A549 (cell line): Measurements from ENCODE around the gene GSK3A. TPM values are rescaled to one million over a fixed set of nuclear protein-coding genes. Genes with fewer than 3 reads are reported as not detected.

Experiments
- ATAC-seq, 2 experiments: fragments of 200-7000 bp in 1 of 2; fragments of >200 bp in 1 of 2; cut with Nextera tagmentation in 1 of 2; cut with Tn5 transposase in 1 of 2; 3 replicates each; pipeline versions ENCODE4 v1.8.0 to v1.9.1; 2018 to 2020; ENCODE audit warnings: mild to moderate bottlenecking in 1 of 2, moderate library complexity in 1 of 2
- CTCF ChIA-PET: fragments of 300-600 bp; sonication (Branson Sonifier 250); formaldehyde crosslinking; extraction: SDS; loops from one replicate; lab custom pipeline; 2021; ENCODE audit warnings: antibody characterized with exemption, inconsistent platforms; lab: Yijun Ruan, JAX
- POLR2A ChIA-PET: fragments of 350-600 bp; formaldehyde crosslinking; extraction: SDS; loops from one replicate; lab custom pipeline; 2021; ENCODE audit warnings: antibody characterized with exemption, inconsistent platforms; lab: Yijun Ruan, JAX
- DNase-seq, 2 experiments: peaks; one replicate each; pipeline versions ENCODE4 v3.0.0 to v3.0.0-alpha.2; 2011 to 2016; ENCODE audit warnings: low read depth in 1 of 2, low spot score in 1 of 2
- FAIRE-seq: peaks from 2 replicates; lab custom pipeline; 2011; peaks lifted over from hg19 to GRCh38; lab: Jason Lieb, UNC
- H3K27ac ChIP-seq, 2 experiments: fragments of >200 bp; sonication (Bioruptor Twin); formaldehyde crosslinking; 3 replicates each; pipeline ENCODE4 v1.5.1; 2016 to 2017
- H3K4me1 ChIP-seq: fragments of >200 bp; sonication (Bioruptor Twin); formaldehyde crosslinking; 3 replicates; pipeline ENCODE4 v1.6.1; 2016
- H3K4me2 ChIP-seq: fragments of >200 bp; sonication (Bioruptor Twin); formaldehyde crosslinking; 3 replicates; pipeline ENCODE4 v1.6.1; 2016
- H3K4me3 ChIP-seq: fragments of >200 bp; sonication (Bioruptor Twin); formaldehyde crosslinking; 3 replicates; pipeline ENCODE4 v1.5.1; 2016
- H3K9me3 ChIP-seq: fragments of >200 bp; sonication (Bioruptor Twin); formaldehyde crosslinking; 3 replicates; pipeline ENCODE4 v1.6.1; 2016
- ATOH8 ChIP-seq: fragments of 250-450 bp; sonication (Bioruptor Pico); IDR thresholded peaks from 2 replicates; pipeline ENCODE4 v1.5.0; 2020; ENCODE audit warnings: low read depth, mild to moderate bottlenecking, moderate library complexity
- BHLHE40 ChIP-seq: IDR thresholded peaks from 2 replicates; pipeline ENCODE4 v1.6.1; 2012; ENCODE audit warnings: low read depth, low read length, inconsistent platforms
- CBX2 ChIP-seq: fragments of 200-600 bp; sonication (generic); IDR thresholded peaks from 2 replicates; pipeline ENCODE4 v1.6.1; 2016; ENCODE audit warnings: low read depth, mild to moderate bottlenecking, borderline replicate concordance
- CBX8 ChIP-seq: fragments of 200-600 bp; sonication (generic); IDR thresholded peaks from 2 replicates; pipeline ENCODE4 v1.6.1; 2016
- E2F6 ChIP-seq: IDR thresholded peaks from 2 replicates; pipeline ENCODE4 v1.6.1; 2012; ENCODE audit warnings: low read depth, borderline replicate concordance
- EHF ChIP-seq: fragments of 250-450 bp; sonication (Bioruptor Pico); IDR thresholded peaks from 2 replicates; pipeline ENCODE4 v1.5.0; 2020; ENCODE audit warnings: mild to moderate bottlenecking
- ELK1 ChIP-seq: fragments of 150-350 bp; IDR thresholded peaks from 2 replicates; pipeline ENCODE4 v1.6.1; 2014; ENCODE audit warnings: low read depth, mild to moderate bottlenecking, low read length
- EP300 ChIP-seq, 2 experiments: fragments of >200 bp; sonication (Bioruptor Twin); formaldehyde crosslinking; IDR thresholded peaks; 2 replicates in 1 of 2; 3 replicates in 1 of 2; pipeline ENCODE4 v1.6.1; 2016 to 2017
- ESRRA ChIP-seq: fragments of 150-350 bp; IDR thresholded peaks from 2 replicates; pipeline ENCODE4 v1.6.1; 2014; ENCODE audit warnings: mild to moderate bottlenecking, low read length, borderline replicate concordance
- FOSB ChIP-seq: fragments of 250-450 bp; sonication (Bioruptor Pico); IDR thresholded peaks from 2 replicates; pipeline ENCODE4 v1.5.0; 2020; ENCODE audit warnings: mild to moderate bottlenecking, moderate library complexity
- FOSL2 ChIP-seq, 2 experiments: fragments of 450-650 bp in 1 of 2; fragments of >200 bp in 1 of 2; sonication (Bioruptor Twin) in 1 of 2; formaldehyde crosslinking; IDR thresholded peaks; 2 replicates each; pipeline versions ENCODE4 v1.5.0 to v1.6.1; 2016 to 2020; ENCODE audit warnings: mild to moderate bottlenecking in 1 of 2, moderate library complexity in 1 of 2
- HDAC2 ChIP-seq: fragments of 200-600 bp; sonication (generic); IDR thresholded peaks from 2 replicates; pipeline ENCODE4 v1.6.1; 2016
- HOXB13 ChIP-seq: fragments of 250-450 bp; sonication (Bioruptor Pico); IDR thresholded peaks from 2 replicates; pipeline ENCODE4 v1.5.0; 2020; ENCODE audit warnings: low read depth, mild to moderate bottlenecking, moderate library complexity
- JUN ChIP-seq, 2 experiments: fragments of >200 bp; sonication (Bioruptor Twin); formaldehyde crosslinking; IDR thresholded peaks; 2 replicates in 1 of 2; 3 replicates in 1 of 2; pipeline ENCODE4 v1.6.1; 2016 to 2017
- MAX ChIP-seq: IDR thresholded peaks from 2 replicates; pipeline ENCODE4 v1.6.1; 2012
- MYC ChIP-seq: IDR thresholded peaks from 2 replicates; pipeline ENCODE4 v1.6.1; 2012; ENCODE audit warnings: mild to moderate bottlenecking, inconsistent platforms, low read length, improper control_type of control experiment, borderline replicate concordance
- NPAS2 ChIP-seq: fragments of 250-450 bp; sonication (Bioruptor Pico); IDR thresholded peaks from 2 replicates; pipeline ENCODE4 v1.8.0; 2022; ENCODE audit warnings: mild to moderate bottlenecking, moderate library complexity, borderline replicate concordance
- PHF8 ChIP-seq: fragments of 200-600 bp; sonication (generic); IDR thresholded peaks from 2 replicates; pipeline ENCODE4 v1.6.1; 2016; ENCODE audit warnings: low read depth, mild to moderate bottlenecking, antibody characterized with exemption, moderate library complexity, borderline replicate concordance
- POLR2A ChIP-seq: IDR thresholded peaks from 2 replicates; pipeline ENCODE4 v1.6.1; 2012; ENCODE audit warnings: mild to moderate bottlenecking, low read length
- RAD21 ChIP-seq, 2 experiments: fragments of >200 bp in 1 of 2; sonication (Bioruptor Twin) in 1 of 2; formaldehyde crosslinking in 1 of 2; IDR thresholded peaks in 1 of 2; conservative IDR thresholded peaks in 1 of 2; 2 replicates in 1 of 2; 3 replicates in 1 of 2; pipeline ENCODE4 v1.6.1; 2012 to 2018; ENCODE audit warnings: inconsistent platforms in 1 of 2
- RFX5 ChIP-seq: fragments of 450-650 bp; IDR thresholded peaks from 2 replicates; pipeline ENCODE4 v1.7.1; 2014; ENCODE audit warnings: antibody characterized with exemption, mild to moderate bottlenecking, moderate library complexity
- TFCP2L1 ChIP-seq: fragments of 250-450 bp; sonication (Bioruptor Pico); IDR thresholded peaks from 2 replicates; pipeline ENCODE4 v1.5.0; 2021; ENCODE audit warnings: mild to moderate bottlenecking
- ZC3H11A ChIP-seq: fragments of 450-650 bp; IDR thresholded peaks from 2 replicates; pipeline ENCODE4 v1.6.1; 2014; ENCODE audit warnings: antibody characterized with exemption, mild to moderate bottlenecking
- ZFP36 ChIP-seq: fragments of 450-650 bp; IDR thresholded peaks from 2 replicates; pipeline ENCODE4 v1.6.1; 2014; ENCODE audit warnings: borderline replicate concordance; ENCODE audit not compliant: partially characterized antibody
- WGBS: methylation state at CpG from one replicate; pipeline ENCODE4 v1.1.6; 2017; ENCODE audit errors: missing lambda C conversion rate; 5-methylcytosine and 5-hydroxymethylcytosine counted together
- polyA plus RNA-seq, 4 experiments: library from polyadenylated mRNA; depleted of rRNA in 3 of 4; stranded (reverse); fragments of >200 nt; fragmentation: RNase III in 1 of 4; extraction: RNeasy Plus Mini Kit Qiagen cat#74134 plus additional on column Dnase treatment in 1 of 4; gene quantifications; 2 replicates in 3 of 4; 3 replicates in 1 of 4; pipeline ENCODE4 v1.2.3, GENCODE V29; 2011 to 2017
- TF ChIP-seq, protein P1 (sequence below): fragments of 450-650 bp; IDR thresholded peaks from 2 replicates; pipeline ENCODE4 v1.6.1; 2014; ENCODE audit warnings: antibody characterized with exemption
- TF ChIP-seq, protein P2 (sequence below): fragments of >200 bp; sonication (Bioruptor Twin); formaldehyde crosslinking; IDR thresholded peaks from 3 replicates; pipeline ENCODE4 v1.6.1; 2016

Gene GSK3A
- polyA plus RNA-seq, 2 of the 4 experiments (the other 2 are of a cell fraction), result 55.2 to 85.1 TPM

DNA sequence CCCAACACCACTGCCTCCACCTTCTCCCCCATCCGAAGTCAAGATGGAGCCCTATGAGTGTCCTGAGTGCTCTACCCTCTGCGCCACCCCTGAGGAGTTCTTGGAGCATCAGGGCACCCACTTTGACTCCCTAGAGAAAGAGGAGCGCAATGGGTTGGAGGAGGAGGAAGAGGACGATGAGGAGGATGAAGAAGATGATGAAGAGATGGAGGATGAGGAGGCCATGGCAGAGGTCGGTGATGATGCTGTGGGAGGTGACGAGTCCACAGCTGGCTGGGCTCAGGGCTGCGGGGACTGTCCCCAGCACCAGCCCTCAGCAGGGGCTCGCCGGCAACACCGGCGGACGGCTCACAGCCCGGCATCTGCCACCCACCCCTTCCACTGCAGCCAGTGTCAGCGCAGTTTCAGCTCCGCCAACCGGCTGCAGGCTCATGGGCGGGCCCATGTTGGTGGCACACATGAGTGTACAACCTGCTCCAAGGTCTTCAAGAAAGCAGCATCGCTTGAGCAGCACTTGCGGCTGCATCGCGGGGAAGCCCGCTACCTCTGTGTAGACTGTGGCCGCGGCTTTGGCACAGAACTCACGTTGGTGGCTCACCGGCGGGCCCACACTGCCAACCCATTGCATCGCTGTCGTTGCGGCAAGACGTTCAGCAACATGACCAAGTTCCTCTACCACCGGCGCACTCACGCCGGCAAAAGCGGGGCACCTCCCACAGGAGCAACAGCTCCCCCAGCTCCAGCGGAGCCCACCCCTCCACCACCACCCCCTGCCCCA lies 17.3 kb downstream of the GSK3A start:
- WGBS, result 97% methylated on average over 37 of the region's 37 CpGs
- CTCF ChIA-PET, result interaction anchor here (0.6 to 12.7 kb wide), 10 partner anchors 9 to 176 kb away, joined by 3 to 185 read pairs (median 4); partner anchors contain the start of gene GSK3A

DNA sequence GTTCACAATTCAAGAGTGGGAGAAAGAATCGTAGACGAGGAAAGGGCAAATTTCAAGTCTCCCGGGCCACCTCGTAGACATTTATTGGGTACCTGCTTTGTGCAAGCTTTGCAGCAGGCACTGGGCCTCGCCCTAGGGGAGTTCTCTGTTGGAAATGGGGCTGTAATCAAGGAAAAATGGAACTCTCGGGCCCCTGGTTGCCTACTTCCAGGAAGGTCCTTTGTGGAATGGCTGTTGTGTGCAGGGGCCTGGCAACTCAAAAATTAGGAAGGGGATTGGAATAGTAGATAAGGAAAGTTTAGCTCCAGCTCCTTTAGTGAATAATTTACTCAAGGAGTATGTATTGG lies 21.7 kb downstream of the GSK3A start:
- TF ChIP-seq HOXB13 (CRISPR knock-in tag) (no peak), RAD21 (conservative IDR thresholded peaks at IDR 0.05 in 1 of 2, IDR thresholded peaks at IDR 0.05 in 1 of 2) (no peak), ESRRA (no peak), ZFP36 (no peak), FOSL2 (IDR thresholded peaks at IDR 0.05) (no peak), FOSL2 (CRISPR knock-in tag; IDR thresholded peaks at IDR 0.05) (no peak), ZC3H11A (no peak), EHF (no peak), HDAC2 (no peak), PHF8 (no peak), EP300 (IDR thresholded peaks at IDR 0.05) (no peak), CBX8 (no peak)
- TF ChIP-seq, all 56 proteins: peak for 0
- WGBS, result 4% methylated on average over 6 of the region's 6 CpGs
- Histone ChIP-seq H3K9me3 (no peaks in the 10 kb centered on the region), H3K27ac (peak overlapping the region; percentile 85 to 89), H3K4me2 (peak overlapping the region; percentile 95), H3K4me1 (peaks cover 34% of the 10 kb centered on the region), H3K4me3 (peak overlapping the region; percentile 77)
- POLR2A ChIA-PET, result interaction anchor here (0.6 to 2.2 kb wide), 3 partner anchors 14 to 24 kb away, joined by 3 to 26 read pairs (median 5); partner anchors contain the start of gene GSK3A
- CTCF ChIA-PET, result interaction anchor here (0.9 to 12.7 kb wide), 6 partner anchors 10 to 192 kb away, joined by 3 to 185 read pairs (median 8); partner anchors contain the start of genes GSK3A and POU2F2
- no peak for FAIRE-seq
- no peak for DNase-seq
- ATAC-seq, result no peak

More for the DNA sequence above, 17.3 kb downstream of the GSK3A start:
- Histone ChIP-seq H3K9me3 (no peaks in the 10 kb centered on the region), H3K4me2 (no peak overlapping the region), H3K4me1 (peaks cover 20% of the 10 kb centered on the region), H3K27ac (no peak overlapping the region), H3K4me3 (no peak overlapping the region)
- TF ChIP-seq ELK1, result no peak
- no peak for TF ChIP-seq HDAC2
- TF ChIP-seq ATOH8 (CRISPR knock-in tag), result no peak
- TF ChIP-seq RAD21 (conservative IDR thresholded peaks at IDR 0.05 in 1 of 2, IDR thresholded peaks at IDR 0.05 in 1 of 2), result no peak
- no peak for FAIRE-seq
- no peak for ATAC-seq
- POLR2A ChIA-PET, result interaction anchor here (1.9 kb wide), 1 partner anchor 18 kb away, joined by 4 read pairs; no protein-coding TSS in a partner anchor
- no peak for DNase-seq

GRCh38 chr19:42219812-42220750 lies 22.3 kb downstream of the GSK3A start, which contains the start of gene ZNF526:
Gene ZNF526, plus strand, starts transcription at chr19:42220312. Its CDS starts 4,092 bp downstream, at chr19:42224404.
- ATAC-seq, result peak; percentile 81 to 92
- Histone ChIP-seq H3K4me2 (peak within 1 kb of the TSS; percentile 95), H3K9me3 (no peaks in the 10 kb centered on the region), H3K4me1 (peaks cover 39% of the 10 kb centered on the region), H3K27ac (peak within 1 kb of the TSS; percentile 85 to 89), H3K4me3 (peak within 1 kb of the TSS; percentile 77)
- peak; percentile 100 for FAIRE-seq
- CTCF ChIA-PET, result interaction anchor here (0.6 to 12.7 kb wide), 13 partner anchors 8 to 193 kb away, joined by 3 to 185 read pairs (median 3); partner anchors contain the start of genes GSK3A and POU2F2
- DNase-seq, result peak; percentile 100
- 1% methylated on average over 51 of the region's 53 CpGs for WGBS
- POLR2A ChIA-PET, result interaction anchor here (0.6 to 2.2 kb wide), 8 partner anchors 14 to 336 kb away, joined by 3 to 26 read pairs (median 3); partner anchors contain the start of gene GSK3A
- TF ChIP-seq NPAS2 (CRISPR knock-in tag) (no peak), MYC (peak; percentile 63; the same call in 1 of the 2 replicates), E2F6 (peak; percentile 76), POLR2A (peak; percentile 87), MAX (peak; percentile 93), RFX5 (peak; percentile 84), FOSB (no peak), TFCP2L1 (0 out of 2 replicates have a peak, but pooled peaks have one; percentile 68), JUN (IDR thresholded peaks at IDR 0.05) (peak; percentile 82), CBX2 (no peak), BHLHE40 (peak; percentile 100)
- TF ChIP-seq, protein P1, sequence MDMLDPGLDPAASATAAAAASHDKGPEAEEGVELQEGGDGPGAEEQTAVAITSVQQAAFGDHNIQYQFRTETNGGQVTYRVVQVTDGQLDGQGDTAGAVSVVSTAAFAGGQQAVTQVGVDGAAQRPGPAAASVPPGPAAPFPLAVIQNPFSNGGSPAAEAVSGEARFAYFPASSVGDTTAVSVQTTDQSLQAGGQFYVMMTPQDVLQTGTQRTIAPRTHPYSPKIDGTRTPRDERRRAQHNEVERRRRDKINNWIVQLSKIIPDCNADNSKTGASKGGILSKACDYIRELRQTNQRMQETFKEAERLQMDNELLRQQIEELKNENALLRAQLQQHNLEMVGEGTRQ, result peak; percentile 95
- TF ChIP-seq, protein P2, sequence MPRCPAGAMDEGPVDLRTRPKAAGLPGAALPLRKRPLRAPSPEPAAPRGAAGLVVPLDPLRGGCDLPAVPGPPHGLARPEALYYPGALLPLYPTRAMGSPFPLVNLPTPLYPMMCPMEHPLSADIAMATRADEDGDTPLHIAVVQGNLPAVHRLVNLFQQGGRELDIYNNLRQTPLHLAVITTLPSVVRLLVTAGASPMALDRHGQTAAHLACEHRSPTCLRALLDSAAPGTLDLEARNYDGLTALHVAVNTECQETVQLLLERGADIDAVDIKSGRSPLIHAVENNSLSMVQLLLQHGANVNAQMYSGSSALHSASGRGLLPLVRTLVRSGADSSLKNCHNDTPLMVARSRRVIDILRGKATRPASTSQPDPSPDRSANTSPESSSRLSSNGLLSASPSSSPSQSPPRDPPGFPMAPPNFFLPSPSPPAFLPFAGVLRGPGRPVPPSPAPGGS, result peak; percentile 94; the same call in 2 of the 3 replicates
